Measurements from ENCODE around the gene ABLIM1. TPM values are rescaled to one million over a fixed set of nuclear protein-coding genes. Genes with fewer than 3 reads are reported as not detected.

The ABLIM1 gene
- total and polyA plus RNA-seq, 2 of the 4 experiments (the other 2 are of a cell fraction): 7.7 to 9.9 TPM

- BruUV-seq (replicated peaks): no TSS peak
- DNase-seq (no peak), ATAC-seq (ENCODE audit: low read depth) (no peak)
- Histone ChIP-seq H4K20me1 (ENCODE audit: insufficient read depth, low read length) (no peaks in the 10 kb centered on the region), H3K79me1 (ENCODE audit: low read depth in 1 of 2, low read length in 2 of 2) (no peaks in the 10 kb centered on the region), H2BK20ac (ENCODE audit: low read depth, low read length) (no peak overlapping the region), H3K23ac (ENCODE audit: low read depth, low read length) (no peak overlapping the region), H3K4me3 (ENCODE audit: insufficient read depth, low read depth, low read length) (no peak overlapping the region), H3K14ac (replicated peaks; ENCODE audit: low read depth, low read length) (no peak overlapping the region), H3K4me2 (ENCODE audit: low read depth, low read length) (no peak overlapping the region), H2BK15ac (ENCODE audit: low read depth, low read length) (no peak overlapping the region), H4K8ac (ENCODE audit: low read depth in 2 of 2, low read length in 2 of 2) (no peak overlapping the region), H3K4me1 (ENCODE audit: control insufficient read depth, insufficient read depth, low read length) (no peaks in the 10 kb centered on the region), H3K9me3 (ENCODE audit: control insufficient read depth, insufficient read depth, low read length) (peaks cover 4% of the 10 kb centered on the region), H3K36me3 (ENCODE audit: control insufficient read depth, insufficient read depth, low read length) (peaks cover 4% of the 10 kb centered on the region; the same call in 1 of the 2 replicates), H2BK5ac (ENCODE audit: low read depth, low read length, poor library complexity, severe bottlenecking) (no peak overlapping the region), H3K56ac (ENCODE audit: extremely low read depth, insufficient read depth, low read length) (no peak overlapping the region), H2AK9ac (replicated peaks; ENCODE audit: low read depth, low read length, poor library complexity) (no peak overlapping the region), H3K9me1 (ENCODE audit: insufficient read depth, low read length) (peaks cover 3% of the 10 kb centered on the region; the same call in 1 of the 2 replicates), H3K27ac (ENCODE audit: insufficient read depth, low read length) (no peak overlapping the region), H3K4ac (ENCODE audit: low read depth, low read length) (no peak overlapping the region), H4K91ac (ENCODE audit: insufficient read depth, low read depth, low read length) (no peak overlapping the region), H2AK5ac (ENCODE audit: low read depth, low read length) (no peak overlapping the region), H3K27me3 (ENCODE audit: control insufficient read depth, insufficient read depth, low read length) (peaks cover 6% of the 10 kb centered on the region), H3K18ac (ENCODE audit: low read depth, low read length) (no peak overlapping the region), H3K9ac (ENCODE audit: low read depth, low read length) (no peak overlapping the region), H2AFZ (replicated peaks; ENCODE audit: low read length, poor library complexity) (no peak overlapping the region), H2BK120ac (ENCODE audit: low read depth, low read length) (no peak overlapping the region), H4K5ac (ENCODE audit: low read depth, low read length) (no peak overlapping the region)
- dilution Hi-C loops (cut with HindIII; ENCODE audit: low sequenced_read_pairs, unreplicated experiment) (no loop called here), in situ Hi-C loops (cut with MboI; ENCODE audit: low sequenced_read_pairs) (no loop called here), intact Hi-C loops (cut with micrococcal nuclease) (no loop called here)
- TF ChIP-seq RFX5 (IDR thresholded peaks at IDR 0.05; ENCODE audit: low read depth, low read length) (no peak), BHLHE40 (IDR thresholded peaks at IDR 0.05; ENCODE audit: low read depth, low read length) (no peak), POLR2A (IDR thresholded peaks at IDR 0.05; ENCODE audit: low read depth, low read length) (no peak), NFE2L2 (IDR thresholded peaks at IDR 0.05; ENCODE audit: low read depth, low read length) (no peak), RAD21 (IDR thresholded peaks at IDR 0.05; ENCODE audit: low read length) (no peak), MAFK (IDR thresholded peaks at IDR 0.05; ENCODE audit: low read depth, low read length) (no peak)
- CTCF ChIA-PET: interaction anchor here (0.6 to 1.9 kb wide), 3 partner anchors 9 to 67 kb away, joined by 3 to 6 read pairs (median 5); no protein-coding TSS in a partner anchor
- POLR2A ChIA-PET (ENCODE audit: unreplicated experiment): no interaction called here
- WGBS, 2 experiments (ENCODE audit: extremely low coverage in 2 of 2, insufficient read length in 1 of 2): 100% methylated on average over 1 of the region's 3 CpGs; no CpG with 5 or more reads in 1 of the 2 experiments
Measured at GRCh38 chr10:114481055-114481454, 177.0 kb downstream of the ABLIM1 start.

All from IMR-90 (cell line).